ENCODE data around the gene SEMG1. TPM values are rescaled to one million over a fixed set of nuclear protein-coding genes. Genes with fewer than 3 reads are reported as not detected.

The SEMG1 gene
- total RNA-seq, 1 donor, result not detected

GRCh38 chr20:45176526-45177267, 30.1 kb upstream of the SEMG1 start:
- TF ChIP-seq CTCF (IDR thresholded peaks at IDR 0.05; ENCODE audit: insufficient read depth, low read depth, low read length), result no peak
- peak; percentile 14 for DNase-seq (ENCODE audit: low read depth)
- no peak overlapping the region for H3K4me3 ChIP-seq (ENCODE audit: low read depth, low read length)

GRCh38 chr20:45179166-45179565, 27.7 kb upstream of the SEMG1 start:
- no peak for DNase-seq (ENCODE audit: low read depth)
- no peak overlapping the region for H3K4me3 ChIP-seq (ENCODE audit: low read depth, low read length)
- no peak for TF ChIP-seq CTCF (IDR thresholded peaks at IDR 0.05; ENCODE audit: insufficient read depth, low read depth, low read length)

GRCh38 chr20:45181639-45182038, 25.2 kb upstream of the SEMG1 start:
- no peak for TF ChIP-seq CTCF (IDR thresholded peaks at IDR 0.05; ENCODE audit: insufficient read depth, low read depth, low read length)
- no peak overlapping the region for H3K4me3 ChIP-seq (ENCODE audit: low read depth, low read length)
- DNase-seq (ENCODE audit: low read depth), result no peak

GRCh38 chr20:45183084-45183483, 23.7 kb upstream of the SEMG1 start:
- no peak overlapping the region for H3K4me3 ChIP-seq (ENCODE audit: low read depth, low read length)
- DNase-seq (ENCODE audit: low read depth), result no peak
- TF ChIP-seq CTCF (IDR thresholded peaks at IDR 0.05; ENCODE audit: insufficient read depth, low read depth, low read length), result no peak

- no peak overlapping the region for H3K4me3 ChIP-seq (ENCODE audit: low read depth, low read length)
- no peak for TF ChIP-seq CTCF (IDR thresholded peaks at IDR 0.05; ENCODE audit: insufficient read depth, low read depth, low read length)
- no peak for DNase-seq (ENCODE audit: low read depth)
Measured at GRCh38 chr20:45187693-45188092, 19.1 kb upstream of the SEMG1 start.

- no peak for DNase-seq (ENCODE audit: low read depth)
- H3K4me3 ChIP-seq (ENCODE audit: low read depth, low read length), result no peak overlapping the region
- TF ChIP-seq CTCF (IDR thresholded peaks at IDR 0.05; ENCODE audit: insufficient read depth, low read depth, low read length), result no peak
Measured at GRCh38 chr20:45189067-45189609, 17.7 kb upstream of the SEMG1 start.
